GM19035 (cell line): Measurements from ENCODE around the gene KAT7.
A peak's percentile ranks its signal among the peaks of the same experiment; 100 is the strongest.

ENCODE experiments used
- ATAC-seq: cut with Tn5 transposase; IDR thresholded peaks from one replicate; pipeline ENCODE4 v1.9.1; 2021; ENCODE audit not compliant: unreplicated experiment

The KAT7 gene

DNA sequence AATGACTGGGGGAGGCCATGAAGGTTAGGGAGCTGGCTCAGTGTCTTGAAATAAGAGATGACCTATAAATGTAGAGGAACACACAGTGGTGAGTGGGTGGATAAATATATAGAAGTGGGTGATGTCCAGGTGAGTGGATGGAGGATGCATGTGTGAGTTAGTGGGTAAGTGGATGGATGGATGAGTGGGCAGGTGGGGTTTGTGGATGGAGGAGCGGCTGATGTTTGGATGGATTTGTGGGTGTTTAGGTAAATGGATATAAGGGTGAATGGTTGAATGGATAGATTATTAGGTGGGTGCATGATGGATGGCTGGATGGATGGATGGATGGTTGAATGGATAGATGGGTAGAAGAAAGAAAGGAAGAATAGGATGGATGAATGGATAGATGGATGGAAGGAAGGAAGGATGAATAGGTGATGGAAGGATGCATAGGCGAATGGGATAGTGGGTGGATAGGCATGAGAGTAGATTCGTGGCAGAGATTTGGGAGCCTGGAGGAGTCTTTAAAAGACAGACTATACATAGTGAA, 78.5 kb downstream of the KAT7 start:
- no peak for ATAC-seq

GRCh38 chr17:49869038-49869374, 80.5 kb downstream of the KAT7 start:
- no peak for ATAC-seq

GRCh38 chr17:49870298-49870697, 81.8 kb downstream of the KAT7 start:
- ATAC-seq, result no peak

DNA sequence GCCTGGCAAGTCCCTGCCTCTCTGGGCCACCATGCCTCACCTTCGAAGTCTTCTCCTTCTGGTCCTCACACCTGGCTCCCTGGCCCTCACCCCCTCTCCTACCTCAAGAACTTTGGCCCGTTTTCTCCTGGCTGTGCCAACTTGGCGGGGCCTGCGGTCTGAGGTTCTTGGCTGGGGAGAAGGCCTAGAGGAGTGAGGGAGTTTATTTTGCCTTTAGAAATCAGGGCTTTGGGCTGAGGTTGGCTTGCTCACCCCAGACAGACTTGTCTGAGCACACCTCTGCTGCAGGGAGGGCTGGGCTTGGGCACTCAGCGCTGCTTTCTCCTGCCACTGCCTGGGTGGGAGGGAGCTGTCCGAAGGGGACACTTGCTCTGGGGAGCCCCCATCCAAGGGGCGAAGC, 82.7 kb downstream of the KAT7 start:
- no peak for ATAC-seq

- ATAC-seq, result no peak
Measured at GRCh38 chr17:49872754-49873377, 84.4 kb downstream of the KAT7 start.

- ATAC-seq, result no peak
Measured at GRCh38 chr17:49873466-49873865, 85.0 kb downstream of the KAT7 start.

DNA sequence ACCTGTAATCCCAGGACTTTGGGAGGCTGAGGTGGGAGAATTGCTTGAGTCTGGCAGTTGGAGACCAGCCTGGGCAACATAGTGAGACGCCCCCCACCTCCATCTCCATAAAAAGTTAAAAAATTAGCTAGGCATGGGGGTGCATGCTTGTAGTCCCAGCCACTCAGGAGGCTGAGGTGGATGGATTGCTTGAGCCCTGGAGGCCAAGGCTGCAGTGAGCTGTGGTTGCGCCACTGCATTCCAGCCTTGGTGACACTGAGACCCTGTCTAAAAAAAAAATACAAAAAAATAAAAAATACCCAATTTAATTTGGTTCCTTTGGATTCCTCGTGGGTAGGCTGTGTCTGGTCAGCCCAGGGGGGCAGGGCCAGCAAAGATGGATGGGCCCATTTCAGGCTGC, 85.4 kb downstream of the KAT7 start:
- ATAC-seq, result no peak

DNA sequence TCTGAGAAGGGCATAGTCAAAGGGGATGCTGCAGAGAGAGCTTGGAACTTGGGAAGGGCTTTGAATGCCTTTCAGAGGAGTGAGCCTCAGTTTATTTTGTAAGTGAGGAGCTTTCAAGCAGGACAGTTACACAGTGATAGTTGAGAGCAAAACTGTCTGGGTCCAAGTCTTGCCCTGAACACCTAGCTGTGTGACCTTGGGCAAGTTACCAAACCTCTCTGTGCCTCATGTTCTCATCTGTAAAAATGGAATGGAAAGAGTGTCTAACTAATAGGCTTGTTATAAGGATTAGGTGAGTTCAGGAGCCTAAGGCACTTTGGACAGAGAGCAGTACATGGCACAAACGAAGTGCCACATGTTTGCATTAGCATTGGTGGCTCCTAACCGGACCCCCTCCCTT, 86.4 kb downstream of the KAT7 start:
- ATAC-seq, result no peak

DNA sequence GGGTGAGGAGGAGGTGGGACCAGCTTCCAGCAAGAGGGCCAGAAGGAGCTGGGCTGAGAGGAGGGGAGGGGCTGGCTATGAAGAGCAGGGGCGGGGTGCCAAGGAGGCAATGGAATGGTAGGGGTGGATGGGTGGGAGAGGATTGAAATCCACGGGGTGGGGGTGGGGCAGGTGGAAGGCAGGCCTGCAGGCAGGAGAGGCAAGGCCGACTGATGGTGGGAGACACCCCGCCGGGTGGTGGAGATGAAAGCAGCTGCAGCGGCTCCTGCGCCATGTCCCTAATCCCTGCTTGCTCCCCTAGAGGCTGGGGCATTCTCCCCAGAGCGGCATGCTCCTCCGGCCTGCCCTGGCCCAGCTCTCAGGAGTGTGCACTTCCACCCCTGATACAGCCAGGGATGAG, 87.2 kb downstream of the KAT7 start:
- no peak for ATAC-seq

GRCh38 chr17:49878931-49879904, 90.7 kb downstream of the KAT7 start:
- ATAC-seq, result no peak

GRCh38 chr17:49880291-49881053, 92.0 kb downstream of the KAT7 start:
- ATAC-seq, result peak; percentile 73

DNA sequence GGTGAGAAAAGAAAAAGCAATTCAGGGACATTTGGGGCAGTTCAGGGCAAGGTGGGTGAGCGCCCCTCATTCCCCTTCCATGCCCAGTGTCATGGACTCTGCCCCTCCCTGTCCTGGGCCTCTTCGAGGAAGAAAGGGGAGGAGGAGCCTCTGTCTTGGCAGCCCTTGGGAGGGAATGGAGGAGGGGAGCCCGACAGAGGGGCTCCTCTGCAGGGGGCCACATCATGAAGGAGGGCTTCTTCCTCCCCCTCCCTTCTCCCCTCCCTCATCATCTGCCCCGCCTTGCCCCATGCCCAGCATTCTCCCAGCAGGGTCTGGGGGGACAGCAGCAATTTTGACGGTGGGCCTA, 92.5 kb downstream of the KAT7 start:
- no peak for ATAC-seq

- no peak for ATAC-seq
Measured at GRCh38 chr17:49882434-49882833, 94.0 kb downstream of the KAT7 start.
